Ovary (tissue), 3 donors: ENCODE results near the gene RBM25.

Experiments
- CTCF ChIP-seq, 3 donors: fragments of 450-650 bp in 2 of 3; fragments of 200-600 bp in 1 of 3; IDR thresholded peaks; one replicate each; pipeline versions ENCODE4 v1.5.1 to v1.8.0; 2016 to 2022; ENCODE audit warnings: antibody characterized with exemption in 3 of 3, mild to moderate bottlenecking in 1 of 3
- EP300 ChIP-seq: sonication (generic); formaldehyde crosslinking; IDR thresholded peaks from one replicate; pipeline ENCODE4 v1.6.1; 2017; ENCODE audit warnings: antibody characterized with exemption
- POLR2A ChIP-seq: fragments of 450-650 bp; IDR thresholded peaks from one replicate; pipeline ENCODE4 v1.6.1; 2017; ENCODE audit warnings: antibody characterized with exemption, mild to moderate bottlenecking, moderate library complexity
- donor health status: DM: no; HTN: no; CAD: no.

- TF ChIP-seq CTCF (IDR thresholded peaks at IDR 0.05) = no peak
- TF ChIP-seq POLR2A = no peak
- no peak for TF ChIP-seq EP300
Measured at GRCh38 chr14:73091044-73091443, 32.7 kb downstream of the RBM25 start.
